Esophagus muscularis mucosa (tissue), 4 donors: Measurements from ENCODE around the gene PKN1.

Experiments
- EP300 ChIP-seq: sonication (generic); formaldehyde crosslinking; IDR thresholded peaks from one replicate; pipeline ENCODE4 v1.6.1; 2017; ENCODE audit warnings: antibody characterized with exemption
- POLR2A ChIP-seq: fragments of 450-650 bp; IDR thresholded peaks from one replicate; pipeline ENCODE4 v1.6.1; 2017; ENCODE audit warnings: antibody characterized with exemption, moderate library complexity, mild to moderate bottlenecking, low read depth
- TF ChIP-seq, protein P1 (sequence below), 3 experiments: fragments of 200-600 bp in 2 of 3; fragments of 450-650 bp in 1 of 3; sonication (generic) in 2 of 3; IDR thresholded peaks; one replicate each; pipeline ENCODE4 v1.5.1; 2017 to 2019; ENCODE audit warnings: antibody characterized with exemption in 3 of 3, mild to moderate bottlenecking in 2 of 3, moderate library complexity in 1 of 3

DNA sequence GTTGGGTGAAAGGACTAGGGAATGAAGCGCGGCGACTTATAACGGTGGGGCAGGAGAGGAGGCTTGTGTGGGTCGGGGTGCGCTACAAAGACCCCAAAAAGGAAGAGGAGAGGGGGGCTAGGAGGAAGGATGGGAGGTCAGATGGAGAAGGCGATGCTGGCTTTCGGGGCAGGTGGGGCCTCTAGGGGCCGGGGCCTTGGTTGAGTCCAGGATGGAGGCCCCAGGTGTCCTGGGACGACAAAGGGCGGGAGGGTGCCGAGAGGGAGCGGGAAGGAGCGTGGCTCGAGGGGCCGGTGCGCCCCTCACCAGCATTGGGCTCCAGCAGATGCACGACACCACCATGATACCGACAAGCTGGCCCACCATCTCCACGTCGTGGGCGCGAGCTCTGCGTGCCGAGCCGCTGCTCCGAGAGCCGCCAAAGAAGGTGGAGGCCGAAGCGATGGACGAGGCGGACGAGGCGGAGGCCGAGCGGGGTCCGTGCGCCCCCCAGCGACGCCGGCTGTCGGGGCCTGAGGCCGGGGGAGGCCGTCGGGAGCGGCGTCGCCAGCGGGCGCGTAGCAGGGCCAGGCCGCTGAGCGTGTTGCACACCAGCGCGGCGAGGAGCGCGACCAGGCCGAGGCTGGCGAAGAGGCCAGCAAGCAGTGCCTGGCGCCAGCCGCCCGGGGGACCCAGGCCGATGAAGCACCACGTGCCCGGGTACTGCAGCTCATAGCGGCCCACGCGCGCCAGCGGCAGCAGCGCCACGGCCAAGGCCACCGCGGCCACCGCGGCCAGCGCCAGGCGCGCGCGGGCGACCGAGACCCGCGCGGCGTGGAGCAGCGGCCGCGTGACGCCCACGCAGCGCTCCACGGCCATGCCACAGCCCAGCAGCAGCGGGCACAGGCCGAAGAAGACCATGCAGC, 40.2 kb downstream of the PKN1 start:
- TF ChIP-seq, protein P1, sequence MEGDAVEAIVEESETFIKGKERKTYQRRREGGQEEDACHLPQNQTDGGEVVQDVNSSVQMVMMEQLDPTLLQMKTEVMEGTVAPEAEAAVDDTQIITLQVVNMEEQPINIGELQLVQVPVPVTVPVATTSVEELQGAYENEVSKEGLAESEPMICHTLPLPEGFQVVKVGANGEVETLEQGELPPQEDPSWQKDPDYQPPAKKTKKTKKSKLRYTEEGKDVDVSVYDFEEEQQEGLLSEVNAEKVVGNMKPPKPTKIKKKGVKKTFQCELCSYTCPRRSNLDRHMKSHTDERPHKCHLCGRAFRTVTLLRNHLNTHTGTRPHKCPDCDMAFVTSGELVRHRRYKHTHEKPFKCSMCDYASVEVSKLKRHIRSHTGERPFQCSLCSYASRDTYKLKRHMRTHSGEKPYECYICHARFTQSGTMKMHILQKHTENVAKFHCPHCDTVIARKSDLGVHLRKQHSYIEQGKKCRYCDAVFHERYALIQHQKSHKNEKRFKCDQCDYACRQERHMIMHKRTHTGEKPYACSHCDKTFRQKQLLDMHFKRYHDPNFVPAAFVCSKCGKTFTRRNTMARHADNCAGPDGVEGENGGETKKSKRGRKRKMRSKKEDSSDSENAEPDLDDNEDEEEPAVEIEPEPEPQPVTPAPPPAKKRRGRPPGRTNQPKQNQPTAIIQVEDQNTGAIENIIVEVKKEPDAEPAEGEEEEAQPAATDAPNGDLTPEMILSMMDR (IDR thresholded peaks at IDR 0.05) = no peak
- TF ChIP-seq POLR2A = no peak
- TF ChIP-seq EP300 = no peak
